Kidney (tissue), 14 donors: ENCODE measurements around the gene CCNY. TPM values are rescaled to one million over a fixed set of nuclear protein-coding genes. Genes with fewer than 3 reads are reported as not detected.

Experiments used
- DNase-seq, 5 donors: peaks; one replicate each; pipeline ENCODE4 v3.0.0-alpha.2; 2013 to 2020
- FAIRE-seq: peaks from 2 replicates; lab custom pipeline; 2012; peaks lifted over from hg19 to GRCh38; lab: Jason Lieb, UNC
- H3K27ac ChIP-seq, 2 donors: one replicate each; pipeline ENCODE4 v1.7.0; 2013; ENCODE audit warnings: low read depth in 2 of 2, low read length in 2 of 2, inconsistent platforms in 1 of 2
- H3K27me3 ChIP-seq: one replicate; pipeline ENCODE4 v1.7.1; 2013; ENCODE audit warnings: low read length, inconsistent platforms; ENCODE audit not compliant: control insufficient read depth, insufficient read depth
- H3K36me3 ChIP-seq, 3 donors: one replicate each; pipeline versions ENCODE4 v1.7.0 to v1.7.1; 2013; ENCODE audit warnings: low read length in 3 of 3, control low read depth in 1 of 3, inconsistent platforms in 1 of 3; ENCODE audit not compliant: insufficient read depth in 3 of 3, control insufficient read depth in 2 of 3
- H3K4me1 ChIP-seq, 3 donors: one replicate each; pipeline versions ENCODE4 v1.7.0 to v1.7.1; 2013; ENCODE audit warnings: low read length in 3 of 3, inconsistent platforms in 1 of 3, low read depth in 1 of 3; ENCODE audit not compliant: control insufficient read depth in 2 of 3, insufficient read depth in 2 of 3
- H3K4me3 ChIP-seq, 3 donors: one replicate each; pipeline versions ENCODE4 v1.7.0 to v1.8.1; 2013; ENCODE audit warnings: low read length in 3 of 3, control low read depth in 1 of 3, inconsistent platforms in 1 of 3
- H3K9ac ChIP-seq, 3 donors: one replicate each; pipeline versions ENCODE4 v1.7.0 to v1.7.1; 2013; ENCODE audit warnings: low read length in 3 of 3, control low read depth in 1 of 3, inconsistent platforms in 1 of 3
- H3K9me3 ChIP-seq, 3 donors: one replicate each; pipeline versions ENCODE4 v1.7.0 to v1.7.1; 2013; ENCODE audit warnings: low read length in 3 of 3, control low read depth in 1 of 3, inconsistent platforms in 1 of 3; ENCODE audit not compliant: control insufficient read depth in 2 of 3, insufficient read depth in 1 of 3
- CTCF ChIP-seq: IDR thresholded peaks from 3 replicates; pipeline ENCODE4 v1.5.1; 2012; ENCODE audit warnings: mild to moderate bottlenecking, moderate library complexity, borderline replicate concordance; ENCODE audit not compliant: insufficient read depth; ENCODE audit errors: extremely low read depth
- intact Hi-C: fragments of 100-400 bp; cut with DNase I; formaldehyde crosslinking; loops from one replicate; pipeline ENCODE4 v1.11.1; 2022
- polyA plus RNA-seq: library from polyadenylated mRNA; stranded (reverse); fragments of 350-450 nt; fragmentation: Illumina TruSeq; extraction: RNeasy Lipid Tissue Mini Kit (QIAGEN cat#74804); gene quantifications from one replicate; pipeline ENCODE4 v1.2.3, GENCODE V29; 2014; ENCODE audit warnings: low read depth, low replicate concordance; ENCODE audit not compliant: insufficient read depth
- total RNA-seq: library from RNA; stranded (reverse); fragmentation: NEBNext Ultra II Directional; extraction: Animal tissue kit (Norgen Biotek cat#: 25700); gene quantifications from one replicate; pipeline ENCODE4 v1.2.1, GENCODE V29; 2021
- donor health status: control.
- donor health status: control.
- donor health status: control.
- donor health status: control.
- donor health status: control.
- donor health status: DM: yes; HTN: yes; CAD: no.
- donor health status: Normal renal cell carcinoma (clear cell type).

CCNY gene
- total and polyA plus RNA-seq, 2 donors from 2014 or later = 45.6 to 77.2 TPM

GRCh38 chr10:35387768-35388167, 51.5 kb downstream of the CCNY start:
- Histone ChIP-seq H3K4me3 (no peak overlapping the region), H3K27me3 (no peaks in the 10 kb centered on the region), H3K4me1 (peaks cover 0 to 12% (median 5%) of the 10 kb centered on the region in 3 donors), H3K27ac (no peak overlapping the region), H3K9ac (no peak overlapping the region), H3K9me3 (peaks cover 0 to 6% (median 0%) of the 10 kb centered on the region in 3 donors), H3K36me3 (no peaks in the 10 kb centered on the region)
- intact Hi-C loops = no loop called here
- no peak for TF ChIP-seq CTCF
- FAIRE-seq (no peak), DNase-seq (no peak)

GRCh38 chr10:35388197-35388596, 51.9 kb downstream of the CCNY start:
- H3K27me3 ChIP-seq = no peaks in the 10 kb centered on the region
- no peak overlapping the region for H3K9ac ChIP-seq
- no peak for DNase-seq
- H3K4me3 ChIP-seq = no peak overlapping the region
- H3K9me3 ChIP-seq = peaks cover 0 to 6% (median 0%) of the 10 kb centered on the region in 3 donors
- no peaks in the 10 kb centered on the region for H3K36me3 ChIP-seq
- no peak for FAIRE-seq
- no peak overlapping the region for H3K27ac ChIP-seq
- intact Hi-C loops = no loop called here
- no peak for TF ChIP-seq CTCF
- H3K4me1 ChIP-seq = peaks cover 0 to 12% (median 5%) of the 10 kb centered on the region in 3 donors

- no peaks in the 10 kb centered on the region for H3K36me3 ChIP-seq
- no peak overlapping the region for H3K4me3 ChIP-seq
- FAIRE-seq (no peak), DNase-seq (no peak)
- intact Hi-C loops = no loop called here
- H3K4me1 ChIP-seq = peaks cover 0 to 14% (median 5%) of the 10 kb centered on the region in 3 donors
- no peak for TF ChIP-seq CTCF
- H3K9me3 ChIP-seq = peaks cover 0 to 6% (median 0%) of the 10 kb centered on the region in 3 donors
- no peak overlapping the region for H3K9ac ChIP-seq
- no peak overlapping the region for H3K27ac ChIP-seq
- no peaks in the 10 kb centered on the region for H3K27me3 ChIP-seq
Observed at GRCh38 chr10:35388682-35389081, 52.4 kb downstream of the CCNY start.
